ENCODE data around the gene ZSWIM5.
"Not testable (repeated sequence)": the region's sequence is repeated elsewhere in the genome, so short reads cannot be mapped to it uniquely, and the experiment has no call there.

ZSWIM5 gene

DNA sequence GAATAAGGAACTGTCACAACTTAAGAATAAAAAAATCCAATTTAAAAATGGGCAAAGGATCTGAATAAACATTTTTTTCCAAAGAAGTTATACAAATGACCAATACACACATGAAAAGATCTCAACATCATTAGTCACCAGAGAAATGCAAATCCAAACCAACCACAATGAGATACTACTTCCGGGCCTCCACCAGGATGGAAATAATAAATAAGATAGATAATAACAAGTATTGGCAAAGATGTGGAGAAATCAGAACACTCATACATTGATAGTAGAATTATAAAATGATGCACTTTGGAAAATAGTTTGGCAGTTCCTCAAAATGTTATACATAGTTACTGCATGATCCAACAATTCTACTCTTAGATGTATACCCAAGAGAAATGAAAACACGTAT lies 18.7 kb downstream of the ZSWIM5 start:
- CTCF ChIA-PET, result no interaction called here
- TF ChIP-seq, protein P1, sequence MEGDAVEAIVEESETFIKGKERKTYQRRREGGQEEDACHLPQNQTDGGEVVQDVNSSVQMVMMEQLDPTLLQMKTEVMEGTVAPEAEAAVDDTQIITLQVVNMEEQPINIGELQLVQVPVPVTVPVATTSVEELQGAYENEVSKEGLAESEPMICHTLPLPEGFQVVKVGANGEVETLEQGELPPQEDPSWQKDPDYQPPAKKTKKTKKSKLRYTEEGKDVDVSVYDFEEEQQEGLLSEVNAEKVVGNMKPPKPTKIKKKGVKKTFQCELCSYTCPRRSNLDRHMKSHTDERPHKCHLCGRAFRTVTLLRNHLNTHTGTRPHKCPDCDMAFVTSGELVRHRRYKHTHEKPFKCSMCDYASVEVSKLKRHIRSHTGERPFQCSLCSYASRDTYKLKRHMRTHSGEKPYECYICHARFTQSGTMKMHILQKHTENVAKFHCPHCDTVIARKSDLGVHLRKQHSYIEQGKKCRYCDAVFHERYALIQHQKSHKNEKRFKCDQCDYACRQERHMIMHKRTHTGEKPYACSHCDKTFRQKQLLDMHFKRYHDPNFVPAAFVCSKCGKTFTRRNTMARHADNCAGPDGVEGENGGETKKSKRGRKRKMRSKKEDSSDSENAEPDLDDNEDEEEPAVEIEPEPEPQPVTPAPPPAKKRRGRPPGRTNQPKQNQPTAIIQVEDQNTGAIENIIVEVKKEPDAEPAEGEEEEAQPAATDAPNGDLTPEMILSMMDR (IDR thresholded peaks at IDR 0.05; ENCODE audit: insufficient read depth, low read length, missing control alignments), result no peak
- DNase-seq (ENCODE audit: low read depth, low spot score), result no peak
- no peak overlapping the region for H3K4me3 ChIP-seq (ENCODE audit: low read depth, low read length)
- POLR2A ChIA-PET, result no interaction called here

DNA sequence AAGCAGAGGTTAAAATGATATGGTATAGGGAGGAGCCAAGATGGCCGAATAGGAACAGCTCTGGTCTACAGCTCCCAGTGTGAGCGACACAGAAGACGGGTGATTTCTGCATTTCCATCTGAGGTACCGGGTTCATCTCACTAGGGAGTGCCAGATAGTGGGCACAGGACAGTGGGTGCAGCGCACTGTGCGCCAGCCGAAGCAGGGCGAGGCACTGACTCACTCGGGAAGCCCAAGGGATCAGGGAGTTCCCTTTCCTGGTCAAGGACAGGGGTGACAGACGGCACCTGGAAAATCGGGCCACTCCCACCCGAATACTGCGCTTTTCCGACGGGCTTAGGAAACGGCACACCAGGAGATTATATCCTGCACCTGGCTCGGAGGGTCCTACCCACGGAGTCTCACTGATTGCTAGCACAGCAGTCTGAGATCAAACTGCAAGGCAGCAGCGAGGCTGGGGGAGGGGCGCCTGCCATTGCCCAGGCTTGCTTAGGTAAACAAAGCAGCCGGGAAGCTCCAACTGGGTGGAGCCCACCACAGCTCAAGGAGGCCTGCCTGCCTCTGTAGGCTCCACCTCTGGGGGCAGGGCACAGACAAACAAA lies 26.4 kb downstream of the ZSWIM5 start:
- DNase-seq (ENCODE audit: low read depth, low spot score); CTCF ChIA-PET; H3K4me3 ChIP-seq (ENCODE audit: low read depth, low read length); POLR2A ChIA-PET: not testable (repeated sequence)

DNA sequence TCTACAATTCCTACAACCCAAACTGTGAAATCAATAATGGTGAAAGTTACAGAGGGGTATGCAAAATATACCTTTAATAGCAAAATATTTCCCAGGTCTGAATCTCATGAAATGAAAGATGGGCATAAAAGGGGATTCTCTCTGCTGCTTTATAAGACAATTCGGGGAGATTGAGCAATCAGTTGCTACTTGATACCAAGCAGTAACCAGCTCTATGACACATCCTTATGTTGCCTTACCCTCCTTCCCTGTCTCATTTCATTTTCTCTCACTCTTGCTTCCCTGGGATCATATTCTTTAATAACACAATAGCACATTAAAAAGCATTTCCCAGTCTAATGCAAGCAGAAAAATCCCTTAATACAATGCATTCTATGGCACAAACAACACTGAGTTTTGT lies 29.0 kb downstream of the ZSWIM5 start:
- TF ChIP-seq, protein P1 (IDR thresholded peaks at IDR 0.05; ENCODE audit: insufficient read depth, low read length, missing control alignments), result no peak

DNA sequence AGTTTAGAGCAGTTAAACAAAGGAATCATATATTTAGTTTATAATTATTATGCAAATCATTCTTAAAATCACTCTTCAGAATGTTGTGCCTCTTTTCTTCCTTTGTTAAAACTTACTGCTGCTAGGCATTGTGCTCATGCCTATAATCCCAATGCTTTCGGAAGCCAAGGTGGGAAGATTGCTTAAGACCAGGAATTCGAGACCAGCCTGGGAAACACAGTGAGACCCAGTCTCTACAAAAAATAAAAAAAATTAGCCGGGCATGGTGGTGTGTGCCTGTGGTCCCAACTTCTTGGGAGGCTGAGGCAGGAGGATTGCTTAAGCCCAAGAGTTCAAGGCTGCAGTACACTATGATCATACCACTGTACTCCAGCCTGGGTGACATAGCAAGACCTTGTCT lies 33.6 kb downstream of the ZSWIM5 start:
- no peak overlapping the region for H3K4me3 ChIP-seq (ENCODE audit: low read depth, low read length)
- TF ChIP-seq, protein P1 (IDR thresholded peaks at IDR 0.05; ENCODE audit: insufficient read depth, low read length, missing control alignments), result no peak
- POLR2A ChIA-PET, result no interaction called here
- CTCF ChIA-PET, result no interaction called here
- DNase-seq (ENCODE audit: low read depth, low spot score), result no peak

More for the DNA sequence above, 29.0 kb downstream of the ZSWIM5 start:
- H3K4me3 ChIP-seq (ENCODE audit: low read depth, low read length), result no peak overlapping the region
- DNase-seq (ENCODE audit: low read depth, low spot score), result no peak
- ChIA-PET POLR2A (no interaction called here), CTCF (no interaction called here)

DNA sequence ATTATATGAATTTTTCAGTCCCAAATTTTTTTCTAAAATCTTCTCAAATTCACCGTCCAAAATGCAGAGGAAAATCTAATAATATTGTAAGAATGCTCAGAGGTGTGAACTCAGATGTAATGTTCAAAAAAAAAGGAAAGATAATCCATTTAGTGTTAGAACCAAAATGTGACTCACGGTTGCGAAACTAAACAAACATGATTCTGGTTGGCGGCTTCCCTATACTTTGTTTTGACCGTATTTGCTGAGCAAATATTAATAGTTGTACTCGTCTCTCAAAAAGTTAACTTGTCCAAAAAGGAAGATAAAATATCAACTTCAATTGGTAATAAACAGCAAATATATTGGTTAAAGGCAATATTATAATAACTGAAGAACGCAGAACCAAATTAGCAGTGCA lies 34.4 kb downstream of the ZSWIM5 start:
- no peak for DNase-seq (ENCODE audit: low read depth, low spot score)

DNA sequence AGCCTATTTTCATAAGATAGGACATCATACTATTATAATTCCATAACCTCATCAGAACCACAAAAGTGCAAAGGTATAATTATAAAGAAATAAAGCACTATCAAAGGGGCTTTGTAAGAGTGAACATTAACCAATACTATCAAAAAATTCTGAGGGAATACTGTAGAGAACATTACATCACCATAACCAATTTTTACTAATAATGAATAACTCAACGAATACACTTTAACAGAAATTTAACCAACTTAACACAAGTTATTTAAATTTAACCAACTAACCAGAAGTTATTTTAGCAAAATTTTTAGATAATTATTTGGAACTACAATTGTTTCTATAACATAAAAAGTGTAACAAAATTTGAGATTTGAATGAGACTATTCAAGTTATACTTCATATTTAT lies 34.8 kb downstream of the ZSWIM5 start:
- ChIA-PET CTCF (no interaction called here), POLR2A (no interaction called here)
- DNase-seq (ENCODE audit: low read depth, low spot score), result no peak
- no peak overlapping the region for H3K4me3 ChIP-seq (ENCODE audit: low read depth, low read length)
- TF ChIP-seq, protein P1 (IDR thresholded peaks at IDR 0.05; ENCODE audit: insufficient read depth, low read length, missing control alignments), result no peak

More for the DNA sequence above, 34.4 kb downstream of the ZSWIM5 start:
- POLR2A ChIA-PET, result no interaction called here
- TF ChIP-seq, protein P1 (IDR thresholded peaks at IDR 0.05; ENCODE audit: insufficient read depth, low read length, missing control alignments), result no peak
- CTCF ChIA-PET, result no interaction called here
- no peak overlapping the region for H3K4me3 ChIP-seq (ENCODE audit: low read depth, low read length)

DNA sequence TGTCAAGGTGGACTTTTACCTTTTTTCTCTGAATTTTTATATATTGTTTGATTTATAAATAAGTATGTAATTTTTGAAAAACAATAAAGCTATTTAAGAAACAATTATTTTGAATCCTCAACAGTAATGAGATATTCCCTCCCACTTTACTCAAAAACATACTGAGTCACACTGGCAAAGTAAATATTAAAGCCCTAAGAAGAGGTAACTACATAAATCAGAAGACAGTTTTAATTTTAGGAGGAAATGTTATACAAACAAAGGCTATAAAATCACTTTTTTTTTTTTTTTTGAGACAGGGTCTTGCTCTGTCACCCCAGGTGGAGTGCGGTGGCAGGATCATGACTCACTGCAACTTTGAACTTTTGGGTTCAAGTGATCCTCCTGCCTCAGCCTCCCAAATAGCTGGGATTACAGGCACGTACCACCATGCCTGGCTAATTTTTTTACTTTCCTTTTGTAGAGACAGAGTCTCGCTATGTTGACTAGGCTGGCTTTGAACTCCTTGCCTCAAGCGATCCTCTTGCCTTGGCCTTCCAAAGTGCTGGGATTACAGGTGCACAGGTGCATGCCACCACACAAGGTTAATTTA lies 36.2 kb downstream of the ZSWIM5 start:
- DNase-seq (ENCODE audit: low read depth, low spot score), result no peak
- TF ChIP-seq, protein P1 (IDR thresholded peaks at IDR 0.05; ENCODE audit: insufficient read depth, low read length, missing control alignments), result no peak
- no peak overlapping the region for H3K4me3 ChIP-seq (ENCODE audit: low read depth, low read length)
- CTCF ChIA-PET, result no interaction called here
- POLR2A ChIA-PET, result no interaction called here

DNA sequence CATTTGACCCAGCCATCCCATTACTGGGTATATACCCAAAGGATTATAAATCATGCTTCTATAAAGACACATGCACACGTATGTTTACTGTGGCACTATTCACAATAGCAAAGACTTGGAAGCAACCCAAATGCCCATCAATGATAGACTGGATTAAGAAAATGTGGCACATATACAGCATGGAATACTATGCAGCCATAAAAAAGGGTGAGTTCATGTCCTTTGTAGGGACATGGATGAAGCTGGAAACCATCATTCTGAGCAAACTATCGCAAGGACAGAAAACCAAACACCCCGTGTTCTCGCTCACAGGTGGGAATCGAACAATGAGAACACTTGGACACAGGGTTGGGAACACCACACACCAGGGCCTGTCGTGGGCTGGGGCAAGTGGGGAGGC lies 38.5 kb downstream of the ZSWIM5 start:
- DNase-seq (ENCODE audit: low read depth, low spot score); CTCF ChIA-PET; POLR2A ChIA-PET; H3K4me3 ChIP-seq (ENCODE audit: low read depth, low read length): not testable (repeated sequence)

DNA sequence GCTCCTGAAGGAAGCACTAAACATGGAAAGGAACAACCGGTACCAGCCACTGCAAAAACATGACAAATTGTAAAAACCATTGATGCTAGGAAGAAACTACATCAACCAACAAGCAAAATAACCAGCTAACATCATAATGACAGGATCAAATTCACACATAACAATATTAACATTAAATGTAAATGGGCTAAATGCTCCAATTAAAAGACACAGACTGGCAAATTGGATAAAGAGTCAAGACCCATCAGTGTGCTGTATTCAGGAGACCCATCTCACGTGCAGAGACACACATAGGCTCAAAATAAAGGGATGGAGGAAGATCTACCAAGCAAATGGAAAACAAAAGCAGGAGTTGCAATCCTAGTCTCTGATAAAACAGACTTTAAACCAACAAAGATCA lies 42.1 kb downstream of the ZSWIM5 start:
- CTCF ChIA-PET; POLR2A ChIA-PET; H3K4me3 ChIP-seq (ENCODE audit: low read depth, low read length); DNase-seq (ENCODE audit: low read depth, low spot score): not testable (repeated sequence)

DNA sequence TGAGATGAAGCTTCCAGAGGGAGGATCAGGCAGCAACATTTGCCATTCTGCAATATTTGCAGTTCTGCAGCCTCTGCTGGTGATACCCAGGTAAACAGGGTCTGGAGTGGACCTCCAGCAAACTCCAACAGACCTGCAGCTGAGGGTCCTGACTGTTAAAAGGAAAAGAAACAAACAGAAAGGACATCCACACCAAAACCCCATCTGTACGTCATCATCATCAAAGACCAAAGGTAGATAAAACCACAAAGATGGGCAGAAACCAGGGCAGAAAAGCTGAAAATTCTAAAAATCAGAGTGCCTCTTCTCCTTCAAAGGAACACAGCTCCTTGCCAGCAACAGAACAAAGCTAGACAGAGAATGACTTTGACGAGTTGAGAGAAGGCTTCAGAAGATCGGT lies 43.3 kb downstream of the ZSWIM5 start:
- POLR2A ChIA-PET, CTCF ChIA-PET: not testable (repeated sequence)

More for the DNA sequence above, 43.3 kb downstream of the ZSWIM5 start:
- DNase-seq (ENCODE audit: low read depth, low spot score); H3K4me3 ChIP-seq (ENCODE audit: low read depth, low read length): not testable (repeated sequence)
